ENCODE data around the gene RBM47.

DNA sequence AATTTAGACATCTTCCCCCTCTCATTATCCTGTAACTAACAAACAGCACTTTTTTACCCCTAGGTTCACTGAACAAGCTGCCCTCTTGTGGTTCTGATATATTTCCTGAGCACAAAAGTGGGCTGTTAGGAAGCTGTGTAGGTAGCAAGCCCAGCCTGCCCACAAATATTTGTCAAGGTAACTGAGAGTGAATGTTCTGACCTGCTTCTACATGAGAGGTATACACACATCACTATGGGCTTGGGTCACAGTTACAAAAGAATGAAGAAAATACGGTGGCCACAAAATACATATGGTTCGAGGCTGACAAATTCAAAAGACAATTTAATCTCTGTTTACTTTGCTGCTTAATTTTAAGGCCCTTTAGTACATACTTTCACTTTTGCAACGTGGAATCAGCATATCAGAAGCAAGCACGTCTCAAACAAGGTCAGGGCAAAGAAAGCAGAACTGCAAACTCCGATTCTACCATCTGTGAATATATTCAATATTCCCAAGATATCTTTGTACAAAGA, 78.7 kb downstream of the RBM47 start:
- TF ChIP-seq, protein P1, sequence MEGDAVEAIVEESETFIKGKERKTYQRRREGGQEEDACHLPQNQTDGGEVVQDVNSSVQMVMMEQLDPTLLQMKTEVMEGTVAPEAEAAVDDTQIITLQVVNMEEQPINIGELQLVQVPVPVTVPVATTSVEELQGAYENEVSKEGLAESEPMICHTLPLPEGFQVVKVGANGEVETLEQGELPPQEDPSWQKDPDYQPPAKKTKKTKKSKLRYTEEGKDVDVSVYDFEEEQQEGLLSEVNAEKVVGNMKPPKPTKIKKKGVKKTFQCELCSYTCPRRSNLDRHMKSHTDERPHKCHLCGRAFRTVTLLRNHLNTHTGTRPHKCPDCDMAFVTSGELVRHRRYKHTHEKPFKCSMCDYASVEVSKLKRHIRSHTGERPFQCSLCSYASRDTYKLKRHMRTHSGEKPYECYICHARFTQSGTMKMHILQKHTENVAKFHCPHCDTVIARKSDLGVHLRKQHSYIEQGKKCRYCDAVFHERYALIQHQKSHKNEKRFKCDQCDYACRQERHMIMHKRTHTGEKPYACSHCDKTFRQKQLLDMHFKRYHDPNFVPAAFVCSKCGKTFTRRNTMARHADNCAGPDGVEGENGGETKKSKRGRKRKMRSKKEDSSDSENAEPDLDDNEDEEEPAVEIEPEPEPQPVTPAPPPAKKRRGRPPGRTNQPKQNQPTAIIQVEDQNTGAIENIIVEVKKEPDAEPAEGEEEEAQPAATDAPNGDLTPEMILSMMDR (IDR thresholded peaks at IDR 0.05; ENCODE audit: insufficient read depth, low read length) = no peak
- TF ChIP-seq, protein P2, sequence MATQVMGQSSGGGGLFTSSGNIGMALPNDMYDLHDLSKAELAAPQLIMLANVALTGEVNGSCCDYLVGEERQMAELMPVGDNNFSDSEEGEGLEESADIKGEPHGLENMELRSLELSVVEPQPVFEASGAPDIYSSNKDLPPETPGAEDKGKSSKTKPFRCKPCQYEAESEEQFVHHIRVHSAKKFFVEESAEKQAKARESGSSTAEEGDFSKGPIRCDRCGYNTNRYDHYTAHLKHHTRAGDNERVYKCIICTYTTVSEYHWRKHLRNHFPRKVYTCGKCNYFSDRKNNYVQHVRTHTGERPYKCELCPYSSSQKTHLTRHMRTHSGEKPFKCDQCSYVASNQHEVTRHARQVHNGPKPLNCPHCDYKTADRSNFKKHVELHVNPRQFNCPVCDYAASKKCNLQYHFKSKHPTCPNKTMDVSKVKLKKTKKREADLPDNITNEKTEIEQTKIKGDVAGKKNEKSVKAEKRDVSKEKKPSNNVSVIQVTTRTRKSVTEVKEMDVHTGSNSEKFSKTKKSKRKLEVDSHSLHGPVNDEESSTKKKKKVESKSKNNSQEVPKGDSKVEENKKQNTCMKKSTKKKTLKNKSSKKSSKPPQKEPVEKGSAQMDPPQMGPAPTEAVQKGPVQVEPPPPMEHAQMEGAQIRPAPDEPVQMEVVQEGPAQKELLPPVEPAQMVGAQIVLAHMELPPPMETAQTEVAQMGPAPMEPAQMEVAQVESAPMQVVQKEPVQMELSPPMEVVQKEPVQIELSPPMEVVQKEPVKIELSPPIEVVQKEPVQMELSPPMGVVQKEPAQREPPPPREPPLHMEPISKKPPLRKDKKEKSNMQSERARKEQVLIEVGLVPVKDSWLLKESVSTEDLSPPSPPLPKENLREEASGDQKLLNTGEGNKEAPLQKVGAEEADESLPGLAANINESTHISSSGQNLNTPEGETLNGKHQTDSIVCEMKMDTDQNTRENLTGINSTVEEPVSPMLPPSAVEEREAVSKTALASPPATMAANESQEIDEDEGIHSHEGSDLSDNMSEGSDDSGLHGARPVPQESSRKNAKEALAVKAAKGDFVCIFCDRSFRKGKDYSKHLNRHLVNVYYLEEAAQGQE (IDR thresholded peaks at IDR 0.05; ENCODE audit: insufficient replicate concordance, low read depth) = no peak
- TF ChIP-seq GABPA (IDR thresholded peaks at IDR 0.05; ENCODE audit: low read depth) = no peak
